HepG2 (cell line): ENCODE measurements around the gene TASOR2. TPM values are rescaled to one million over a fixed set of nuclear protein-coding genes. Genes with fewer than 3 reads are reported as not detected.

Source experiments
- ARID3A ChIP-seq: IDR thresholded peaks from 2 replicates; pipeline ENCODE4 v1.6.1; 2012; ENCODE audit warnings: low read depth, low read length, improper control_type of control experiment
- ASH2L ChIP-seq: fragments of 300-600, 200-600 bp; sonication (generic); IDR thresholded peaks from 2 replicates; pipeline ENCODE4 v1.7.0; 2017; ENCODE audit warnings: low read depth, mild to moderate bottlenecking, moderate library complexity, mixed read lengths, low read length; ENCODE audit not compliant: insufficient read length
- ATRX ChIP-seq: sonication (generic); formaldehyde crosslinking; IDR thresholded peaks from 2 replicates; pipeline ENCODE4 v1.4.0; 2020; ENCODE audit warnings: missing genetic modification reagents, borderline replicate concordance
- ELF4 ChIP-seq: sonication (generic); formaldehyde crosslinking; IDR thresholded peaks from 2 replicates; pipeline ENCODE4 v1.5.0; 2020; ENCODE audit warnings: missing genetic modification reagents, mild to moderate bottlenecking, moderate library complexity, borderline replicate concordance
- FOXO1 ChIP-seq: sonication (generic); formaldehyde crosslinking; IDR thresholded peaks from 2 replicates; pipeline ENCODE4 v1.4.0; 2020; ENCODE audit warnings: missing genetic modification reagents
- HES4 ChIP-seq: sonication (generic); formaldehyde crosslinking; IDR thresholded peaks from 2 replicates; pipeline ENCODE4 v1.9.0; 2021; ENCODE audit warnings: mild to moderate bottlenecking, missing genetic modification reagents, borderline replicate concordance
- KLF15 ChIP-seq: sonication (generic); formaldehyde crosslinking; IDR thresholded peaks from 2 replicates; pipeline ENCODE4 v1.8.1; 2023; ENCODE audit warnings: borderline replicate concordance, mild to moderate bottlenecking, inconsistent platforms, missing genetic modification reagents, mixed read lengths
- KMT2A ChIP-seq: sonication (generic); formaldehyde crosslinking; IDR thresholded peaks from 2 replicates; pipeline ENCODE4 v1.4.0; 2020; ENCODE audit warnings: missing genetic modification reagents
- MLLT10 ChIP-seq: sonication (generic); formaldehyde crosslinking; IDR thresholded peaks from 2 replicates; pipeline ENCODE4 v1.4.0; 2020; ENCODE audit warnings: missing genetic modification reagents
- PAF1 ChIP-seq: IDR thresholded peaks from 2 replicates; pipeline ENCODE4 v1.6.1; 2016; ENCODE audit warnings: missing genetic modification reagents, missing compliant biosample characterization
- RBAK ChIP-seq: sonication (generic); formaldehyde crosslinking; IDR thresholded peaks from 2 replicates; pipeline ENCODE4 v1.5.1; 2020; ENCODE audit warnings: mild to moderate bottlenecking, missing genetic modification reagents
- REXO4 ChIP-seq: sonication (generic); formaldehyde crosslinking; IDR thresholded peaks from 2 replicates; pipeline ENCODE4 v1.8.0; 2022; ENCODE audit warnings: missing genetic modification reagents, mild to moderate bottlenecking, borderline replicate concordance
- SP140L ChIP-seq: sonication (generic); formaldehyde crosslinking; IDR thresholded peaks from 2 replicates; pipeline ENCODE4 v1.4.0; 2020; ENCODE audit warnings: missing genetic modification reagents, borderline replicate concordance
- TFDP1 ChIP-seq: IDR thresholded peaks from 2 replicates; pipeline ENCODE4 v1.6.1; 2016; ENCODE audit warnings: missing compliant biosample characterization, missing genetic modification reagents, borderline replicate concordance
- ZC3H13 ChIP-seq: sonication (generic); formaldehyde crosslinking; IDR thresholded peaks from 2 replicates; pipeline ENCODE4 v1.8.1; 2023; ENCODE audit warnings: mild to moderate bottlenecking, missing genetic modification reagents, moderate library complexity
- ZMYM2 ChIP-seq: sonication (generic); formaldehyde crosslinking; IDR thresholded peaks from 2 replicates; pipeline ENCODE4 v1.8.0; 2022; ENCODE audit warnings: mild to moderate bottlenecking, missing genetic modification reagents
- ZNF234 ChIP-seq: sonication (generic); formaldehyde crosslinking; conservative IDR thresholded peaks from 2 replicates; pipeline ENCODE4 v1.5.1; 2020; ENCODE audit warnings: mild to moderate bottlenecking, missing genetic modification reagents
- ZNF30 ChIP-seq: sonication (generic); formaldehyde crosslinking; IDR thresholded peaks from 2 replicates; pipeline ENCODE4 v1.5.0; 2020; ENCODE audit warnings: mild to moderate bottlenecking, missing genetic modification reagents
- ZNF337 ChIP-seq: sonication (generic); formaldehyde crosslinking; IDR thresholded peaks from 2 replicates; pipeline ENCODE4 v1.5.1; 2020; ENCODE audit warnings: missing genetic modification reagents, low read depth, mild to moderate bottlenecking, borderline replicate concordance
- polyA plus RNA-seq, 8 experiments: library from polyadenylated mRNA; depleted of rRNA in 3 of 8; stranded (reverse) in 7 of 8; unstranded in 1 of 8; fragments of >200 nt; fragmentation: Illumina TruSeq in 4 of 8; extraction: Trizol in 4 of 8; gene quantifications; 2 replicates each; pipeline versions ENCODE4 v1.2.1 to v1.2.3, GENCODE V29; 2011 to 2016; ENCODE audit warnings: low read depth in 4 of 8, missing spikeins in 1 of 8, mixed read lengths in 1 of 8; ENCODE audit not compliant: insufficient read depth in 1 of 8
- total RNA-seq, 5 experiments: library from RNA; depleted of rRNA; stranded (reverse); fragments of >200 nt; fragmentation: Illumina TruSeq; extraction: Trizol; gene quantifications; 2 replicates each; pipeline ENCODE4 v1.2.3, GENCODE V29; 2016; ENCODE audit warnings: low read depth in 1 of 5
- TF ChIP-seq, protein P1 (sequence below): IDR thresholded peaks from 2 replicates; pipeline ENCODE4 v1.6.1; 2018; ENCODE audit warnings: missing genetic modification reagents
- TF ChIP-seq, protein P2 (sequence below): sonication (generic); formaldehyde crosslinking; IDR thresholded peaks from 2 replicates; pipeline ENCODE4 v1.5.1; 2020; ENCODE audit warnings: missing genetic modification reagents, mild to moderate bottlenecking, borderline replicate concordance
- TF ChIP-seq, protein P3 (sequence below): IDR thresholded peaks from 2 replicates; pipeline ENCODE4 v1.6.1; 2016; ENCODE audit warnings: mild to moderate bottlenecking

TASOR2 gene
- total and polyA plus RNA-seq, 2 of the 13 experiments (the other 11 are each of a cell fraction or from before 2014, with no cell fraction given): 24.2 to 55.3 TPM

DNA sequence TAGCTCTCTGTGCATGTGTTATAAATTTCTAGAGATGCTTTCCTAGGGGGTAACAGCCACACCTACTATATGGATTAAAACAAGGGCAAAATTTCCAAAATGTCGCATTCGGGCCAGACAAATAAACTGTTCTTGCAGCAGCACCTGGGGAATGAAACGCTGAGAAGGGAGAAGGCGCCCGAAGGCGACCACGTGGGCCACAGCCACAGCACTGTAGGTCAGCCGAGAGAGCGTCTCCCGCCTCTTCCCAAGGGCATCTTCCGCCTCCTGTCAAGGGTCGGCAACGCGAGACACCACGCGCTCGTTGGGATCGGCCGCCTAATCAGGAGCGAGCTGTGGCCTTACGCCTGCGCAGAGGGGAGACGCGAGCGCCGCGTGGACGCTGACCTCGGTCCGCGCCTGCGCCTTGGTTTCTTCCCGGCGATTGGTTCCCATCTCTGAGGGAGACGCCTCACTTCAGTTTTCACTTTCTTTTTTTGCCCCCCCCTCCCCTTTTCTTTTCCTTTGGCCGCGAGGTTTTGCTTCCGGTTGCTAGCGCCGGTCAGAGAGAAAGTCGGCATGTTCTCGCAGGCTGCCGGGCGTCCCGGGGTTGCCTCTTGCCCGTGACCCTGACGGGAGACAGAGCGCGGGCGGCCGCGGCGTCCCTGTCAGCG, at the start of gene TASOR2 (continued):
- TF ChIP-seq ELF4 (CRISPR knock-in tag) (peak; percentile 81; the same call in 1 of the 2 replicates), ASH2L (no peak), KMT2A (CRISPR knock-in tag) (peak; percentile 92), REXO4 (CRISPR knock-in tag) (peak; percentile 62; the same call in 1 of the 2 replicates), FOXO1 (peak; percentile 77), ZNF30 (CRISPR knock-in tag) (peak; percentile 99), MLLT10 (CRISPR knock-in tag) (no peak), ARID3A (no peak), RBAK (CRISPR knock-in tag) (peak; percentile 52; the same call in 1 of the 2 replicates), ZNF337 (CRISPR knock-in tag) (peak; percentile 72; the same call in 1 of the 2 replicates), ZNF234 (no peak), ZC3H13 (CRISPR knock-in tag) (peak; percentile 81; the same call in 1 of the 2 replicates), KLF15 (CRISPR knock-in tag) (no peak; the same call in 1 of the 2 replicates), HES4 (CRISPR knock-in tag) (peak; percentile 93), PAF1 (CRISPR knock-in tag) (no peak), SP140L (CRISPR knock-in tag) (peak; percentile 96; the same call in 1 of the 2 replicates), ZMYM2 (peak; percentile 84; the same call in 1 of the 2 replicates), TFDP1 (CRISPR knock-in tag) (peak; percentile 100), ATRX (CRISPR knock-in tag) (peak; percentile 48; the same call in 1 of the 2 replicates)
- TF ChIP-seq, protein P1, sequence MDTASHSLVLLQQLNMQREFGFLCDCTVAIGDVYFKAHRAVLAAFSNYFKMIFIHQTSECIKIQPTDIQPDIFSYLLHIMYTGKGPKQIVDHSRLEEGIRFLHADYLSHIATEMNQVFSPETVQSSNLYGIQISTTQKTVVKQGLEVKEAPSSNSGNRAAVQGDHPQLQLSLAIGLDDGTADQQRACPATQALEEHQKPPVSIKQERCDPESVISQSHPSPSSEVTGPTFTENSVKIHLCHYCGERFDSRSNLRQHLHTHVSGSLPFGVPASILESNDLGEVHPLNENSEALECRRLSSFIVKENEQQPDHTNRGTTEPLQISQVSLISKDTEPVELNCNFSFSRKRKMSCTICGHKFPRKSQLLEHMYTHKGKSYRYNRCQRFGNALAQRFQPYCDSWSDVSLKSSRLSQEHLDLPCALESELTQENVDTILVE (CRISPR knock-in tag): peak; percentile 94
- TF ChIP-seq, protein P2, sequence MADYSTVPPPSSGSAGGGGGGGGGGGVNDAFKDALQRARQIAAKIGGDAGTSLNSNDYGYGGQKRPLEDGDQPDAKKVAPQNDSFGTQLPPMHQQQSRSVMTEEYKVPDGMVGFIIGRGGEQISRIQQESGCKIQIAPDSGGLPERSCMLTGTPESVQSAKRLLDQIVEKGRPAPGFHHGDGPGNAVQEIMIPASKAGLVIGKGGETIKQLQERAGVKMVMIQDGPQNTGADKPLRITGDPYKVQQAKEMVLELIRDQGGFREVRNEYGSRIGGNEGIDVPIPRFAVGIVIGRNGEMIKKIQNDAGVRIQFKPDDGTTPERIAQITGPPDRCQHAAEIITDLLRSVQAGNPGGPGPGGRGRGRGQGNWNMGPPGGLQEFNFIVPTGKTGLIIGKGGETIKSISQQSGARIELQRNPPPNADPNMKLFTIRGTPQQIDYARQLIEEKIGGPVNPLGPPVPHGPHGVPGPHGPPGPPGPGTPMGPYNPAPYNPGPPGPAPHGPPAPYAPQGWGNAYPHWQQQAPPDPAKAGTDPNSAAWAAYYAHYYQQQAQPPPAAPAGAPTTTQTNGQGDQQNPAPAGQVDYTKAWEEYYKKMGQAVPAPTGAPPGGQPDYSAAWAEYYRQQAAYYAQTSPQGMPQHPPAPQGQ (CRISPR knock-in tag): no peak
- TF ChIP-seq, protein P3, sequence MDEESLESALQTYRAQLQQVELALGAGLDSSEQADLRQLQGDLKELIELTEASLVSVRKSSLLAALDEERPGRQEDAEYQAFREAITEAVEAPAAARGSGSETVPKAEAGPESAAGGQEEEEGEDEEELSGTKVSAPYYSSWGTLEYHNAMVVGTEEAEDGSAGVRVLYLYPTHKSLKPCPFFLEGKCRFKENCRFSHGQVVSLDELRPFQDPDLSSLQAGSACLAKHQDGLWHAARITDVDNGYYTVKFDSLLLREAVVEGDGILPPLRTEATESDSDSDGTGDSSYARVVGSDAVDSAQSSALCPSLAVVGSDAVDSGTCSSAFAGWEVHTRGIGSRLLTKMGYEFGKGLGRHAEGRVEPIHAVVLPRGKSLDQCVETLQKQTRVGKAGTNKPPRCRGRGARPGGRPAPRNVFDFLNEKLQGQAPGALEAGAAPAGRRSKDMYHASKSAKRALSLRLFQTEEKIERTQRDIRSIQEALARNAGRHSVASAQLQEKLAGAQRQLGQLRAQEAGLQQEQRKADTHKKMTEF (CRISPR knock-in tag): peak; percentile 94
